Thyroid gland (tissue), 4 donors: Measurements from ENCODE around the gene NFIX. TPM values are rescaled to one million over a fixed set of nuclear protein-coding genes. Genes with fewer than 3 reads are reported as not detected.
A peak's percentile ranks its signal among the peaks of the same experiment; 100 is the strongest.

Experiments
- DNase-seq, 2 donors: peaks; one replicate each; pipeline ENCODE4 v3.0.0-alpha.2; 2019
- H3K27ac ChIP-seq, 3 donors: fragments of 200-600 bp; sonication (generic); 1 replicate in 2 of 3; 2 replicates in 1 of 3; pipeline ENCODE4 v1.5.1; 2016 to 2019; ENCODE audit warnings: mild to moderate bottlenecking in 1 of 3, moderate library complexity in 1 of 3
- H3K27me3 ChIP-seq: fragments of 200-600 bp; sonication (generic); one replicate; pipeline ENCODE4 v1.5.1; 2019
- H3K36me3 ChIP-seq, 2 donors: fragments of 200-600 bp; sonication (generic); one replicate each; pipeline ENCODE4 v1.5.1; 2016 to 2019
- H3K4me1 ChIP-seq, 2 donors: fragments of 200-600 bp; sonication (generic); one replicate each; pipeline ENCODE4 v1.5.1; 2017 to 2019
- H3K4me3 ChIP-seq, 3 donors: fragments of 200-600 bp; sonication (generic); replicated peaks in 1 of 3; 1 replicate in 2 of 3; 2 replicates in 1 of 3; pipeline ENCODE4 v1.5.1; 2016; ENCODE audit warnings: mild to moderate bottlenecking in 1 of 3
- H3K9me3 ChIP-seq: fragments of 200-600 bp; sonication (generic); one replicate; pipeline ENCODE4 v1.5.1; 2017
- POLR2A ChIP-seq, 2 donors: fragments of 450-650 bp; IDR thresholded peaks; one replicate each; pipeline ENCODE4 v1.6.1; 2017; ENCODE audit warnings: antibody characterized with exemption in 2 of 2, mild to moderate bottlenecking in 2 of 2, moderate library complexity in 1 of 2
- WGBS, 2 donors: methylation state at CpG; one replicate each; pipeline ENCODE4 v1.1.5; 2017; 5-methylcytosine and 5-hydroxymethylcytosine counted together
- intact Hi-C: fragments of 100-400 bp; cut with DNase I; formaldehyde crosslinking; loops from one replicate; pipeline ENCODE4 v1.15.1; 2023
- total RNA-seq, 4 donors: library from RNA; depleted of rRNA; stranded (reverse); fragments of >200 nt; gene quantifications; one replicate each; pipeline ENCODE4 v1.2.3, GENCODE V29; 2016
- TF ChIP-seq, protein P1 (sequence below), 6 experiments: fragments of 200-600 bp in 3 of 6; fragments of 450-650 bp in 3 of 6; sonication (generic) in 3 of 6; IDR thresholded peaks; one replicate each; pipeline ENCODE4 v1.5.1; 2016 to 2019; ENCODE audit warnings: antibody characterized with exemption in 6 of 6, mild to moderate bottlenecking in 2 of 6, inconsistent platforms in 1 of 6, moderate library complexity in 1 of 6

Gene NFIX
- total RNA-seq, 4 donors from 2014 or later: 38.8 to 70.2 (median 62.4) TPM

DNA sequence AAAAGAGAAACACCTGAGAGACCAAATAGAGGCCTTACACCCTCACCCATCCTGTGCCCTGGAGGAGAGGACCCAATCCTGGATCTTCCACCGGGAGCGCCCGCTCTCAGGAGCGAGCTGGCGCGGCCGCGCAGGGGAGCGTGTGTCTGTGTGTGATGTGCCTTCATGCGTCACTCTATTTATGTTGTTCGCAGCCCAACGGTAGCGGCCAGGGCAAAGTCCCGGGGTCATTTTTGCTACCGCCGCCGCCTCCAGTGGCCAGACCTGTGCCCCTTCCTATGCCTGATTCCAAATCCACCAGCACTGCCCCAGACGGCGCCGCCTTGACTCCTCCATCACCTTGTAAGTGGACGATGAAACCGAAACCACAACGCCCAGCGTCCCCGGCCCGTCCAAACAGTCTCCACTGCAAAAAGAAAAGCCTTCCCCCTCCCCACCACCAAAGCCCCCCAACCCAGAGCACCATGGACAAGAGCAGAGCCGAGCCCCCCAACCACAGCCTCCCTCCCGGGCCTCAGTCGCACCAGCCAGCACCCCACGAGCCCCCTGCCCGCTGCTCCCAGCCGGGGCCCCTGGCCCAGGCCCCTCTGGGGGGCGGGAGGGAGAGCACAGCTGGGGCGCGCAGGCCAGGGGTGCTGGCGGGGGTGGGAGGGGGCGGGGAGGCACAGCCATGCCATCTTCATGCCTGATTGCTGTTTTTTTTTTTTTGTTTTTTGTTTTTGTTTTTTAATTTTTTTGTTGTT lies 92.7 kb downstream of the NFIX start:
- H3K4me1 ChIP-seq: peaks cover 6 to 21% of the 10 kb centered on the region in 2 donors
- TF ChIP-seq, protein P1, sequence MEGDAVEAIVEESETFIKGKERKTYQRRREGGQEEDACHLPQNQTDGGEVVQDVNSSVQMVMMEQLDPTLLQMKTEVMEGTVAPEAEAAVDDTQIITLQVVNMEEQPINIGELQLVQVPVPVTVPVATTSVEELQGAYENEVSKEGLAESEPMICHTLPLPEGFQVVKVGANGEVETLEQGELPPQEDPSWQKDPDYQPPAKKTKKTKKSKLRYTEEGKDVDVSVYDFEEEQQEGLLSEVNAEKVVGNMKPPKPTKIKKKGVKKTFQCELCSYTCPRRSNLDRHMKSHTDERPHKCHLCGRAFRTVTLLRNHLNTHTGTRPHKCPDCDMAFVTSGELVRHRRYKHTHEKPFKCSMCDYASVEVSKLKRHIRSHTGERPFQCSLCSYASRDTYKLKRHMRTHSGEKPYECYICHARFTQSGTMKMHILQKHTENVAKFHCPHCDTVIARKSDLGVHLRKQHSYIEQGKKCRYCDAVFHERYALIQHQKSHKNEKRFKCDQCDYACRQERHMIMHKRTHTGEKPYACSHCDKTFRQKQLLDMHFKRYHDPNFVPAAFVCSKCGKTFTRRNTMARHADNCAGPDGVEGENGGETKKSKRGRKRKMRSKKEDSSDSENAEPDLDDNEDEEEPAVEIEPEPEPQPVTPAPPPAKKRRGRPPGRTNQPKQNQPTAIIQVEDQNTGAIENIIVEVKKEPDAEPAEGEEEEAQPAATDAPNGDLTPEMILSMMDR (IDR thresholded peaks at IDR 0.05): no peak
- TF ChIP-seq POLR2A (IDR thresholded peaks at IDR 0.05): no peak
- no peak overlapping the region for H3K4me3 ChIP-seq
- no peak for DNase-seq
- WGBS, 2 donors: 92 to 93% methylated on average over 35 to 36 of the region's 37 CpGs
- intact Hi-C loops: no loop called here
- no peak overlapping the region for H3K27ac ChIP-seq
- no peaks in the 10 kb centered on the region for H3K9me3 ChIP-seq
- peaks cover 0 to 10% of the 10 kb centered on the region in 2 donors for H3K36me3 ChIP-seq
- no peaks in the 10 kb centered on the region for H3K27me3 ChIP-seq

DNA sequence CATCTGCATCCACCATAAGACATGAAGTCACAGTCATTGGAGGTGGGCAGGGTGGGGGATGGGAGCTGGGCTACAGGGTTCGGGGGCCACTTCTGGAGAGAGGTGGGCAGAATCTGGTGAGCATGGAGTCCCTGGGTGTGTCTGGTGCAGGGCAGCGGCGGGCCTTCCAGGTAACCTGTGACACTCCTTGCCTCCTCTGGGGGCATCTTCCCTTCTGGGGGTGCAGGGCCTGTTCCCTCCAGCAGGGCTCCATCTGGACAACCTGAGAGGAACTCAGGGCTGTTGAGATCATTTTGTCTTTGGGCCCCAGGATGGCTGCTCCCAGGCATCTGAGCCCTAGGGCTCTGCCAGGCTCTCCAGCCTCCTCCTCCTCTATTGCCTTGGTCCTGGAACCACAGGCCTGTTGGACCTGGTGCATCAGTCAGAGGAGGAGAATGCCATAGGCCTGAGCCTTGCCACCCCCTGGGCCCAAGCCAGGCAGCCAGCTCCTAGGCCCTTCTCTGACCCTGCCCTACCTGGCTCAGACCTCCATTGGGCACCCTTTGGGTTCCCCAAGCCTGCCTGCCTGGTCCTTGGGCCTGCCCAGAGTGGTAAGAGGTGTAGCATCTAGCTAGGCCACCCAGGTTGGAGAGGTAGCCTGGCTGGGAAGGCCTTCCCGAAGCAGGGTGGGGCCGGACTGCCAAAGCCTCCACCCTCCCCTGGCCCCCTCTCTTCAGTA lies 94.0 kb downstream of the NFIX start:
- Histone ChIP-seq H3K27me3 (no peaks in the 10 kb centered on the region), H3K4me3 (no peak overlapping the region), H3K36me3 (peaks cover 0 to 10% of the 10 kb centered on the region in 2 donors), H3K9me3 (no peaks in the 10 kb centered on the region), H3K27ac (peak overlapping the region in 2 of 3 donors; percentile 15 to 32), H3K4me1 (peaks cover 6 to 26% of the 10 kb centered on the region in 2 donors)
- DNase-seq: no peak
- WGBS, 2 donors: 81 to 87% methylated on average over 3 to 5 of the region's 5 CpGs
- intact Hi-C loops: no loop called here
- no peak for TF ChIP-seq POLR2A (IDR thresholded peaks at IDR 0.05)
- TF ChIP-seq, protein P1 (IDR thresholded peaks at IDR 0.05): no peak

DNA sequence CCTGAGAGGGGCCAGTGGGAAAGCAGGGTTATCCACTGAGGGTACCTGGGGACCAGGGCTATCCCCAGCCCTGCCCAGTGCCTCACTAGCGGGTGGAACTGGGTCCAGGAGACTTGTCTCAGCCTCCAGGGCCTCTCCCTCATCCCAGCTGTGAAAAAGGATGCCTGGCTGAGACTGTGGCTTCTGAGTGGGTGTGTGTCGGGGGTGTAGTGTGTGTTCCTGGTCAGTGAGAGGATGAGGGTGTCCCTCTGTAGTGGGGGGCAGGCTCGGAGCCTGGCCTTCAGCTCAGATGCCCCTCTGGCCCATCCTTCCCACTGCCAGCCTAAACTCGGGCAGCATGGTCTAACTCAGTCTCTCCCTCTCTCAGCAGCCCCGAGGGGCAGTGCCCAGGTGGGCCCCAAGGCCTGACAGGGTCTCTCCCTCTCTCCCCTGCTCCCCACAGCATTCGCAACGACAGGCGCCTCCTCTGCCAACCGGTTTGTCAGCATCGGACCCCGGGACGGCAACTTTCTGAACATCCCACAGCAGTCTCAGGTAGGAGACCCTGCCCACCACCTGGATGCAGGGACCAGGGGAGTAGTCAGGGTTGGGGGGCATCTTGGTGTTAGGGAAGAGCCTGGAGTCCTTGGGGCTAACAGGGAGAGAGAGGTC lies 94.7 kb downstream of the NFIX start:
- Histone ChIP-seq H3K4me3 (no peak overlapping the region), H3K36me3 (peaks cover 0 to 14% of the 10 kb centered on the region in 2 donors), H3K27ac (peak overlapping the region in 2 of 3 donors; percentile 15 to 58), H3K4me1 (peaks cover 6 to 27% of the 10 kb centered on the region in 2 donors), H3K9me3 (no peaks in the 10 kb centered on the region), H3K27me3 (no peaks in the 10 kb centered on the region)
- WGBS, 2 donors: 72 to 79% methylated on average over 10 to 12 of the region's 12 CpGs
- intact Hi-C loops: no loop called here
- no peak for DNase-seq
- no peak for TF ChIP-seq POLR2A (IDR thresholded peaks at IDR 0.05)

DNA sequence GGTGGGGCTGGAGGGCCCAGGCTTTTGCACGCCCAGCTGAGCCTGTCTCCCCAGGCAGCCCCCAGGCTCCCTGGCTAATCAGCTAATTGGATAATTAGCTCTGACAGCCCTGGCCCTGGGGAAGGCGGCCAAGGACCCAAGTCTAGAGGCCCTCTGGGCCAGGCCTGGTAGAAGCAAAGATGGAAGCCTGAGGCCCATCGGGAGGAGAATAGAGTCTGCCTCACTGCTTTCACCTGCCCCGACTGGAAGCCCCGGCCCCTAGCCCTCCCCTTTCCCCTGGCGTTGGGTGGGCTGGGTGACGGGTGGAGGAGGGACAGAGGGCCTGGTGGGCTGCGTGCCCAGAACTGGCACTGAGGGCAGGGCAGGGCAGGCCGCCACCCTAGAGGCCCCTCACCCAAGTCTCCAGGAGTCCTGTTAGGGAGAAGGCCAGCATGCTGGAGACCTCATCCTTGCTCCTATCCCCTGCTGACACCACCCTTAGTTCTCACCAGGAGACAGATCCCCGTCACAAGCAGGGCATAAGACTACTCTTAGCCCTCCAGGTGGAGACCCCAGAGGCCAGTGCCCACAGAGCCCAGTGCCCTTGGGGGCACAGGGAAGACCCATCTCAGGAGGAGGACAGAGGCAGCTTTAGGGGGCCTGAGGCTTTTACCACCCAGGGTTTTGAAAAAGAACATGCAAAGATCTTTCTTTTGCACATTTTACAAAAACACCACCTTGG lies 95.4 kb downstream of the NFIX start:
- H3K4me1 ChIP-seq: peaks cover 0 to 21% of the 10 kb centered on the region in 2 donors
- WGBS, 2 donors: 80 to 90% methylated on average over 4 to 7 of the region's 10 CpGs
- no peaks in the 10 kb centered on the region for H3K9me3 ChIP-seq

More for the DNA sequence above, 95.4 kb downstream of the NFIX start:
- no peak for TF ChIP-seq POLR2A (IDR thresholded peaks at IDR 0.05)
- TF ChIP-seq, protein P1 (IDR thresholded peaks at IDR 0.05): no peak
- intact Hi-C loops: no loop called here
- DNase-seq: no peak
- H3K36me3 ChIP-seq: peaks cover 0 to 19% of the 10 kb centered on the region in 2 donors
- H3K27me3 ChIP-seq: no peaks in the 10 kb centered on the region
- H3K27ac ChIP-seq: peak overlapping the region in 2 of 3 donors; percentile 6 to 58
- no peak overlapping the region for H3K4me3 ChIP-seq
